K562 (cell line): Measurements from ENCODE around the gene FAM114A1. TPM values are rescaled to one million over a fixed set of nuclear protein-coding genes. Genes with fewer than 3 reads are reported as not detected.

ENCODE experiments used
- FOXJ2 ChIP-seq: fragments of 200-800 bp; sonication (Bioruptor generic); IDR thresholded peaks from 2 replicates; pipeline ENCODE4 v1.6.1; 2016; ENCODE audit warnings: missing genetic modification characterization, missing compliant biosample characterization
- FOXJ3 ChIP-seq: sonication (generic); formaldehyde crosslinking; IDR thresholded peaks from 2 replicates; pipeline ENCODE4 v1.4.0; 2020; ENCODE audit warnings: mild to moderate bottlenecking, missing genetic modification reagents
- JUND ChIP-seq, 2 experiments: IDR thresholded peaks; 2 replicates in 1 of 2; 3 replicates in 1 of 2; pipeline ENCODE4 v1.6.1; 2011; ENCODE audit warnings: borderline replicate concordance in 2 of 2, low read depth in 2 of 2, low read length in 2 of 2, improper control_type of control experiment in 1 of 2, missing biosample characterization in 1 of 2, missing genetic modification characterization in 1 of 2, missing genetic modification reagents in 1 of 2
- KAT2B ChIP-seq: IDR thresholded peaks from one replicate; pipeline ENCODE4 v1.6.1; 2012; ENCODE audit warnings: low read depth, mild to moderate bottlenecking, control low read depth, inconsistent platforms, low read length, moderate library complexity
- KLF6 ChIP-seq: fragments of 250-450 bp; sonication (Bioruptor Pico); IDR thresholded peaks from 2 replicates; pipeline ENCODE4 v1.4.0; 2020; ENCODE audit warnings: mild to moderate bottlenecking, moderate library complexity, borderline replicate concordance
- NFE2 ChIP-seq: IDR thresholded peaks from 2 replicates; pipeline ENCODE4 v1.6.1; 2014; ENCODE audit warnings: antibody characterized with exemption, low read depth
- NFIC ChIP-seq: fragments of 450-650 bp; IDR thresholded peaks from 2 replicates; pipeline ENCODE4 v1.6.1; 2017; ENCODE audit warnings: mild to moderate bottlenecking, inconsistent platforms
- NFRKB ChIP-seq: fragments of 450-650 bp; IDR thresholded peaks from 2 replicates; pipeline ENCODE4 v1.6.1; 2016; ENCODE audit warnings: low read depth
- PPARD ChIP-seq: fragments of 250-450 bp; sonication (Bioruptor Pico); IDR thresholded peaks from 2 replicates; pipeline ENCODE4 v1.8.0; 2022; ENCODE audit warnings: inconsistent platforms, mild to moderate bottlenecking, moderate library complexity
- ZKSCAN8 ChIP-seq: fragments of 200-800 bp; sonication (Bioruptor generic); IDR thresholded peaks from 2 replicates; pipeline ENCODE4 v1.6.1; 2016; ENCODE audit warnings: missing genetic modification characterization, missing compliant biosample characterization
- ZNF79 ChIP-seq: fragments of 250-450 bp; sonication (Bioruptor Pico); IDR thresholded peaks from 2 replicates; pipeline ENCODE4 v1.4.0; 2020; ENCODE audit warnings: low read depth, mild to moderate bottlenecking, moderate library complexity
- ZSCAN32 ChIP-seq: fragments of 450-650 bp; formaldehyde crosslinking; IDR thresholded peaks from 2 replicates; pipeline ENCODE4 v1.4.0; 2020; ENCODE audit warnings: mild to moderate bottlenecking, moderate library complexity
- polyA plus RNA-seq, 8 experiments: library from polyadenylated mRNA; depleted of rRNA in 4 of 8; stranded (reverse) in 5 of 8; unstranded in 3 of 8; fragments of >200 nt; fragmentation: Nextera tagmentation in 2 of 8; fragmentation: Illumina TruSeq in 1 of 8; extraction: Ambion mirVana in 2 of 8; extraction: Trizol in 1 of 8; gene quantifications; 2 replicates each; pipeline versions ENCODE4 v1.2.1 to v1.2.3, GENCODE V29; 2011 to 2014; ENCODE audit warnings: inconsistent platforms in 1 of 8, missing spikeins in 1 of 8
- total RNA-seq, 7 experiments: library from RNA; depleted of rRNA in 6 of 7; stranded (reverse); fragments of >200 nt in 6 of 7; fragmentation: Illumina TruSeq in 2 of 7; extraction: Trizol in 2 of 7; gene quantifications; 2 replicates each; pipeline versions ENCODE4 v1.2.1 to v1.2.3, GENCODE V29; 2011 to 2021; ENCODE audit warnings: low replicate concordance in 1 of 7
- TF ChIP-seq, protein P1 (sequence below), 2 experiments: fragments of 450-650 bp; IDR thresholded peaks; 2 replicates each; pipeline ENCODE4 v1.6.1; 2016; ENCODE audit warnings: mild to moderate bottlenecking in 2 of 2, borderline replicate concordance in 1 of 2, low read depth in 1 of 2, moderate library complexity in 1 of 2
- TF ChIP-seq, protein P2 (sequence below): fragments of 450-650 bp; formaldehyde crosslinking; IDR thresholded peaks from 2 replicates; pipeline ENCODE4 v1.4.0; 2022; ENCODE audit warnings: mild to moderate bottlenecking, moderate library complexity

FAM114A1 gene
- total and polyA plus RNA-seq, 9 of the 15 experiments (the other 6 are each of a cell fraction or from before 2014, with no cell fraction given): 1.8 to 12.0 (median 4.3) TPM

DNA sequence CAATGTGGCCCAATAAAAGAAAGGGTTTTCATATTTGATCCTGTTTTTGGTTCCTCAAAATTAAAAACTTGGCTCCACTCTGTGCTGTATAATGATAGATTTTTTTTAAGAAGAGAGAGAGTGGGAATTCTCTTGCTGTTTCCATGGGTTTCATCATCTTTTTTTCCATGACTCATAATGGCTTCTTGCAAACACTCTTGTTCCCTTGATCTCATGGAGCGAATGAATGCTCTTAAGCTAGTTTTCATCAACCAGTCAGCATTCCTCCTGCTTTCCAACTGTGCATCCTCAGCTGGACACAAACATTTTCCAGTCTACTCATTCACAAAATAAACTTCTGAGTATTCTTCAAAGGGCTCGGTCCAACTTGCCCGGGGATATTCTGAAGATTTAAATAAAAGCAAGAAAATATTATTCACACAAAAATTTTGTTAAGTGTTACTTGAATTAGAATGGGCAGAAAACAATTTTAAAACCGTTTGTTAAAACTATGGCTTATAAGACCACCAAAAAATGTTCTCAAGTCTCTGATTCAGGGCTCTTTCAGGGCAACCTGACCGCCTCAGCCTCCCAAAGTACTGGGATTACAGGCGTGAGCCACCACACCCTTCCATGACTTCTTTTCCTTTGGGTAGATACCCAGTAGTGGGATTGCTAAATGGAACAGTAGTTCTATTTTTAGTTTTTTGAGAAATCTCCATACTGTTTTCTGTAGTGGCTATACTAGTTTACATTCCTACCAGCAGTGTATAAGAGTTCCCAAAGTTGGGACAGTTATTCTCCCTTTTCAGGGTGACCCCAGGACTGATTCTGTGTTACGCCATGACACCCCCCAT, 99.9 kb downstream of the FAM114A1 start (continued):
- TF ChIP-seq ZSCAN32 (CRISPR knock-in tag) (peak; percentile 78; the same call in 1 of the 2 replicates), ZKSCAN8 (CRISPR knock-in tag) (peak; percentile 45; the same call in 1 of the 2 replicates), ZNF79 (CRISPR knock-in tag) (0 out of 2 replicates have a peak, but pooled peaks have one; percentile 31), FOXJ3 (CRISPR knock-in tag) (no peak), FOXJ2 (tag) (peak; percentile 55; the same call in 1 of the 2 replicates), PPARD (CRISPR knock-in tag) (no peak), NFRKB (peak; percentile 52; the same call in 1 of the 2 replicates), KLF6 (CRISPR knock-in tag) (peak; percentile 79; the same call in 1 of the 2 replicates), NFE2 (0 out of 2 replicates have a peak, but pooled peaks have one; percentile 11), KAT2B (no peak), JUND (IDR thresholded peaks at IDR 0.05; ENCODE audit: borderline replicate concordance, low read depth, low read length) (peak; percentile 95), JUND (tag; IDR thresholded peaks at IDR 0.05; ENCODE audit: borderline replicate concordance, low read depth, low read length) (peak; percentile 91), NFIC (no peak)
- TF ChIP-seq, protein P1, sequence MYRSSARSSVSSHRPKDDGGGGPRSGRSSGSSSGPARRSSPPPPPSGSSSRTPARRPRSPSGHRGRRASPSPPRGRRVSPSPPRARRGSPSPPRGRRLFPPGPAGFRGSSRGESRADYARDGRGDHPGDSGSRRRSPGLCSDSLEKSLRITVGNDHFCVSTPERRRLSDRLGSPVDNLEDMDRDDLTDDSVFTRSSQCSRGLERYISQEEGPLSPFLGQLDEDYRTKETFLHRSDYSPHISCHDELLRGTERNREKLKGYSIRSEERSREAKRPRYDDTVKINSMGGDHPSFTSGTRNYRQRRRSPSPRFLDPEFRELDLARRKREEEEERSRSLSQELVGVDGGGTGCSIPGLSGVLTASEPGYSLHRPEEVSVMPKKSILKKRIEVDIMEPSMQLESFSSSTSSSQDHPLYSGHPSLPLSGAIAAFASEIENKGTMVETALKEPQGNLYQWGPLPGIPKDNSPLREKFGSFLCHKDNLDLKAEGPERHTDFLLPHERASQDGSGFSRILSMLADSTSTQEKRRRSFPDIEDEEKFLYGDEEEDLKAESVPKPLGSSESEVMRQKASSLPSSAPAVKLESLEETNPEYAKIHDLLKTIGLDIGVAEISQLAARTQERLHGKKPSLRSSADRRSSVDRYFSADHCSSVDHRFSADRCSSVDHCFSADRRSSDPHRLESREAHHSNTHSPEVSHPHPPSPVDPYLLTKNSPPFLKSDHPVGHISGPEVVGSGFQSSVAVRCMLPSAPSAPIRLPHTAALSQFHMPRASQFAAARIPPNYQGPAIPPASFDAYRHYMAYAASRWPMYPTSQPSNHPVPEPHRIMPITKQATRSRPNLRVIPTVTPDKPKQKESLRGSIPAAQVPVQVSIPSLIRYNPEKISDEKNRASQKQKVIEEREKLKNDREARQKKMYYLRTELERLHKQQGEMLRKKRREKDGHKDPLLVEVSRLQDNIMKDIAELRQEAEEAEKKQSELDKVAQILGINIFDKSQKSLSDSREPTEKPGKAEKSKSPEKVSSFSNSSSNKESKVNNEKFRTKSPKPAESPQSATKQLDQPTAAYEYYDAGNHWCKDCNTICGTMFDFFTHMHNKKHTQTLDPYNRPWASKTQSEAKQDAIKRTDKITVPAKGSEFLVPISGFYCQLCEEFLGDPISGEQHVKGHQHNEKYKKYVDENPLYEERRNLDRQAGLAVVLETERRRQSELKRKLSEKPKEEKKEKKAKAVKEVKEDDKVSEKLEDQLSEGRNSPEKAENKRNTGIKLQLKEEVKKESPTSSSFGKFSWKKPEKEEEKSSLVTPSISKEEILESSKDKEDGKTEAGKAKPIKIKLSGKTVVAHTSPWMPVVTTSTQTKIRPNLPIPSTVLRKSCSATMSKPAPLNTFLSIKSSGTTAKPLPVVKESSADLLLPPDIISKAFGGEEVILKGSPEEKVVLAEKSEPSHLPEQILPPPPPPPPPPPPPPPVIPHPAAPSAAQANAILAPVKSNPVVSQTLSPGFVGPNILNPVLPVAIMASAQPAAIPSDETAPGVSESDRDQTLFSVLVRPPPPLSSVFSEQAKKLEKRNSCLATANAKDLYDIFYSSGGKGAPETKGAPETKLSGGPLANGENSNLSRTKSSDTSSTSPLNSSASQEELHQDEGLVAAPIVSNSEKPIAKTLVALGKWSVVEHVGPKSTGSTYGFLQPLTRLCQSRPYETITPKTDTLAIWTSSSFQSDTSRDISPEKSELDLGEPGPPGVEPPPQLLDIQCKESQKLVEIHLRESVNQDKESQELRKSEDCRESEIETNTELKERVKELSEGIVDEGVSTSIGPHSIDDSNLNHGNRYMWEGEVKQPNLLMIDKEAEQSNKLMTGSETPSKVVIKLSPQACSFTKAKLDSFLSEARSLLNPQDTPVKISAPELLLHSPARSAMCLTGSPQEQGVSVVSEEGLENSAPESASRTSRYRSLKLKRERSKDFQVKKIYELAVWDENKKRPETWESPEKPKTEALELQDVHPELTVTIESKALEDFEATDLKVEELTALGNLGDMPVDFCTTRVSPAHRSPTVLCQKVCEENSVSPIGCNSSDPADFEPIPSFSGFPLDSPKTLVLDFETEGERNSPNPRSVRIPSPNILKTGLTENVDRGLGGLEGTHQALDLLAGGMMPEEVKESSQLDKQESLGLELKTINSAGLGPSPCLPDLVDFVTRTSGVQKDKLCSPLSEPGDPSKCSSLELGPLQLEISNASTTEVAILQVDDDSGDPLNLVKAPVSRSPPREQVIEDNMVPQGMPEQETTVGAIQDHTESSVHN (IDR thresholded peaks at IDR 0.05; ENCODE audit: borderline replicate concordance in 1 of 2, low read depth in 1 of 2): peak in 1 of 2 experiments; percentile 58; a peak in 2 of 4 replicates
- TF ChIP-seq, protein P2, sequence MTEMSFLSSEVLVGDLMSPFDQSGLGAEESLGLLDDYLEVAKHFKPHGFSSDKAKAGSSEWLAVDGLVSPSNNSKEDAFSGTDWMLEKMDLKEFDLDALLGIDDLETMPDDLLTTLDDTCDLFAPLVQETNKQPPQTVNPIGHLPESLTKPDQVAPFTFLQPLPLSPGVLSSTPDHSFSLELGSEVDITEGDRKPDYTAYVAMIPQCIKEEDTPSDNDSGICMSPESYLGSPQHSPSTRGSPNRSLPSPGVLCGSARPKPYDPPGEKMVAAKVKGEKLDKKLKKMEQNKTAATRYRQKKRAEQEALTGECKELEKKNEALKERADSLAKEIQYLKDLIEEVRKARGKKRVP: peak; percentile 95
